T1000 (cell line): ENCODE data around the gene ZNF273.
"Not testable (repeated sequence)": the region's sequence is repeated elsewhere in the genome, so short reads cannot be mapped to it uniquely, and the experiment has no call there.

Experiments
- DNase-seq: peaks from one replicate; lab custom pipeline; 2025; ENCODE audit warnings: mixed read lengths; lab: John Stamatoyannopoulos, UW

ZNF273 gene

DNA sequence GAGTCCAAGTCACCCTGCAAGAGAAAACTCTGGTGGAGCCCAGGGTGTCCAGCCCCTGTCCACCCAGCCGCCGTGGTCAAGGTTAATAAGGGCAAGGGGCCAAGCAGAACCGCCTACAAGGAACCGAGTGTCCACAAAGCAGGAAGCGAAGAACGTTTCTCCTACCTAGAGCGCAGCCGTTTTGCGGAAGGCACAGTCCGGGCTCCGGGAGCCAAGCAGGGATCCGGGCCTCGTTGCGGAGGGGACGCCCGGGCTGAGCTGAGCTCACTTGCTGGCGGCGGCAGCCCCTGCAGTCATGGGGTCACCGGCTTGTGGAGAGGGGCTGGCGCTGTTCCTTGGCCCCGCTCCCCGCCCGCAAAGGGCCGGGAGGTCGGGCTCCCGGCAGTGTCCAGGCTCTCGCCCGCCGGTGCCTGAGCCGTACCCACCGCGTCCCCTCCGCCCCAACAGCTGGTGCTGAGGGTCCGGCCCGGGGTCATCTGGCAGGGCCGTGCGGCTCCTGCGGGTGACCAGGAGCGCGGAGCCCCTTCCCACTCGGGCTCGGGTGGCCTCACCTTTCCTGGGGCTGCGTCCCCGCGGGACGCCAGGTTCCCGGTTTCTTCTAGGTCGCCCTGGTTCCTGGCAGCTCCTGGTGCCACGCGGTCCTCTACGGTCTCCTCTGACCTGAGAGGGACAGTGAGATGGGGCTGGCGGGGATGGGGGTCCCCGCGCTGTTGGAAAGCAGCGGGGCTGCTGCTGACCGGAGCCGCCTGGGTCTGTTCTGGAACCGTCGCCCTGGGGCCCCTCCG is 14.0 kb upstream of the ZNF273 start:
- DNase-seq, result no peak

GRCh38 chr7:64889686-64890162 is 13.3 kb upstream of the ZNF273 start:
- no peak for DNase-seq

DNA sequence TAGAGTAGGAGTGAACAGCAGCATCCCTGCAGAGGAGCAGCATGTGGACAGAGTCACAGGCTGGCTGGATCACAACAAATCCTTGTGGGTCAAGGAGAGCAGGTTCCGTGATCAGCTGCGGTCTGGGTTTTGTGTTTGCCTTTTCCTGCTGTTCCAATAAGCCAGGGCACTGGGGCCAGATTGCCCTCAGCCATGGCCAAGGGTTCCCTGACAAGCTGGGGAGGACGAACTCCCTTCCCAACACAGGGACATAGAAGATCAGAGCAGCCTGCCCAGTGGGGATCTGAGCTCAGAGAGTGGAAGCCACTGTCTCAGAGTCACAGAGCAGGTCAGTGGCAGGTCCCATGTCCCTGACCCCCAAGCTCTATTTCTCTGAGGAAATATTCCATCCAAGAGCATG is 12.8 kb upstream of the ZNF273 start:
- DNase-seq, result not testable (repeated sequence)

- no peak for DNase-seq
These were observed 12.2 kb upstream of the ZNF273 start for GRCh38 chr7:64890761-64891362.

GRCh38 chr7:64891363-64892081 is 11.6 kb upstream of the ZNF273 start:
- DNase-seq, result peak; percentile 9

- DNase-seq, result no peak
These were observed 11.0 kb upstream of the ZNF273 start for GRCh38 chr7:64892116-64892515.

- DNase-seq, result no peak
These were observed 10.3 kb upstream of the ZNF273 start for GRCh38 chr7:64892666-64893309.

GRCh38 chr7:64893401-64893800 is 9.7 kb upstream of the ZNF273 start:
- no peak for DNase-seq

DNA sequence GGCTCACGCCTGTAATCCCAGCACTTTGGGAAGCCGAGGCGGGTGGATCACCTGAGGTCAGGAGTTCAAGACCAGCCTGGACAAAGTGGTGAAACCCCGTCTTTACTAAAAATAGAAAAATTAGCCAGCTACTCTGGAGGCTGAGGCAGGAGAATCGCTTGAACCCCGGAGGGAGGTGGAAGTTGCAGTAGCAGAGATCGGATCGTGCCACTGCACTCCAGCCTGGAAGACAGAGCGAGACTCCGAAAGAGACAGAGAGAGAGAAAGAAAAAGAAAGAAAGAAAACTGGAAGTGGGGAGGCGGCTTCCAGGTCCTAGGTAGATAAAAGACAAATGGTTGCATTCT is 640 bp upstream of the ZNF273 start:
- not testable (repeated sequence) for DNase-seq

DNA sequence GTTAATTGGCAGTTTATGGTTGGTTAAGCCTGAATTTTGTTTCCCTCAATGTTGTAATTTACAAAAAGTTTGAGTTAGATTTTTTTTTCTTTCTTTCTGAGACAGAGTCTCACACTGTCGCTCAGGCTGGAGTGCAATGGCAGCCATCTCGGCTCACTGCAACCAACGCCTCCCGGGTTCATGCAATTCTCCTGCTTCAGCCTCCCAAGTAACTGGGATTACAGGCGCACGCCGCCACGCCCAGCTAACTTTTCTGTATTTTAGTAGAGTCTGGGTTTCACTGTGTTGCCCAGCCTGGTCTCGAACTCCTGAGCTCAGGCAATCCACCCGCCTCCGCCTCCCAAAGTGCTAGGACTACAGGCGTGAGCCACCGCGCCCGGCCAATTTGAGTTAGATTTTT is 935 bp downstream of the ZNF273 start:
- no peak for DNase-seq

GRCh38 chr7:64905133-64905532 is 2.1 kb downstream of the ZNF273 start:
- DNase-seq, result no peak

DNA sequence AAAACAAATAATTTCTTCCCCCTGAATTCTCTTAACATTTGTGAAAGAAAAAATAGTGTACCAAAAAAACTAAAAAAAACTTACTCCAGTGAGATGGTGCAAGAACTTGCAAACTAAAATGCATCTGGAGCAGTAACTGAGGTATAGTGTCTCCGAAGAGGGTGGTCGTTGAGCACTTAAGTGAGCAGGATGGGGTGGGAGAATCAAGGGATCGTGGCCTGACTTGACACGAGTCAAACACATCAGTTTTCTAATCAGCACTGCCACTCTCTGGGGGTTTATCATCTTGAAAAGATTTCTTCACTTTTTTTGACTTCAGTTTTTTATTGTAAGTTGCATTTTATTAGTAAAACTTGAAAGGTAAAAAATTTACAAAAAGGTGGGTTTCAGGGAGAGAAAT is 2.5 kb downstream of the ZNF273 start:
- DNase-seq, result no peak

DNA sequence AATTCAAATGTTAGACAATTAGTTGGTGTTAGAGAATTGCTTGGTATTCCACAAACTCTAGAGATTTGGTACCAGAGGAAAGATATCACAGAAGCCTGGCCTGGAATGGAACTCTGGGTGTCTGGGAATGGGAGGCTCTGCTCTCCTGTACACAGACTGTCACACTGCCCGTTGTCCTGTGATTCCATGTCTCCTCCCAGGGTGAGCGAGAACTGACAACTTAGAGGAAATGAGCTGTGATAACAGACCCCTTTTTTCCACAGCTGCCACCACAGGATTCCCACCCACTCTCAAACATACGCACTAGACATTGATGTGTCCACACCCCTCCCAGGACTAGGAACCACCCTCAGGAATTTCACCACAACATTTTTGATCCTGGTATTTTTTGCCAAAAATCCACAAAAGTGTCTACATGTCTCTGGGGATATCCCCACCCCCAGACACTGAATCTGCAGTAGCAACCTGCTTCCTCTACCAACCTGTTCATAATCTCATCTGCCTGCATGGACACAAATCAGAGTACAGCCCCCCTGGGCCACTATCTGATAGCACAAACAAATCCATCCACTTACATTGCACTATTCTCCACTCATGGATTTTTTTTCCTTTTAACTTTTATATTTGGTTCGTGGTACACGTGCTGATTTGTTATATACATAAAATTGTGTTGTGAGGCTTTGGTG is 4.7 kb downstream of the ZNF273 start:
- DNase-seq, result no peak

DNA sequence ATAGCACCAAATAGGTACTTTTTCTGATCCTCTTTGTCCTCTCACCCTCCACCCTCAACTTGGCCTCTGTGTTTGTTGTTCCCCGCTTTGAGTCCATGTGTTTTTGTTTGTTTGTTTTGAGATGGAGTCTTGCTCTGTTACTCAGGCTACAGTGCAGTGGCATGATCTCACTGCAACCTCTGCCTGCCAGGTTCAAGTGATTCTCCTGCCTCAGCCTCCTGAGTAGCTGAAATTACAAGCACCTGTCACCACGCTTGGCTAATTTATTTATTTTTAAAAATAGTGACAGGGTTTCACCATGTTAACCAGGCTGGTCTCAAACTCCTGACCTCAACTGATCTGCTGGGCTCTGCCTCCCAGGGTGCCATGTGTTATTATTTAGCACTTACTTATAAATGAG is 5.3 kb downstream of the ZNF273 start:
- no peak for DNase-seq

GRCh38 chr7:64914557-64914956 is 11.5 kb downstream of the ZNF273 start:
- DNase-seq, result no peak

DNA sequence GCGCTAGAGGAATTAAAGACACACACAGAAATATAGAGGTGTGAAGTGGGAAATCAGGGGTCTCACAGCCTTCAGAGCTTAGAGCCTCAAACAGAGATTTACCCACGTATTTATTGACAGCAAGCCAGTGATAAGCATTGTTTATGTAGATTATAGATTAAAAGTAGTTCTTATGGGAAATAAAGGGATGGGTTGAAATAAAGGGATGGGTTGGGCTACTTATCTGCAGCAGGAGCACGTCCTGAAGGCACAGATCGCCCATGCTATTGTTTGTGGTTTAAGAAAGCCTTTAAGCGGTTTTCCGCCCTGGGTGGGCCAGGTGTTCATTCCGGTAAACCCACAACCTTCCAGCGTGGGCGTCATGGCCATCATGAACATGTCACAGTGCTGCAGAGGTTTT is 12.2 kb downstream of the ZNF273 start:
- not testable (repeated sequence) for DNase-seq

DNA sequence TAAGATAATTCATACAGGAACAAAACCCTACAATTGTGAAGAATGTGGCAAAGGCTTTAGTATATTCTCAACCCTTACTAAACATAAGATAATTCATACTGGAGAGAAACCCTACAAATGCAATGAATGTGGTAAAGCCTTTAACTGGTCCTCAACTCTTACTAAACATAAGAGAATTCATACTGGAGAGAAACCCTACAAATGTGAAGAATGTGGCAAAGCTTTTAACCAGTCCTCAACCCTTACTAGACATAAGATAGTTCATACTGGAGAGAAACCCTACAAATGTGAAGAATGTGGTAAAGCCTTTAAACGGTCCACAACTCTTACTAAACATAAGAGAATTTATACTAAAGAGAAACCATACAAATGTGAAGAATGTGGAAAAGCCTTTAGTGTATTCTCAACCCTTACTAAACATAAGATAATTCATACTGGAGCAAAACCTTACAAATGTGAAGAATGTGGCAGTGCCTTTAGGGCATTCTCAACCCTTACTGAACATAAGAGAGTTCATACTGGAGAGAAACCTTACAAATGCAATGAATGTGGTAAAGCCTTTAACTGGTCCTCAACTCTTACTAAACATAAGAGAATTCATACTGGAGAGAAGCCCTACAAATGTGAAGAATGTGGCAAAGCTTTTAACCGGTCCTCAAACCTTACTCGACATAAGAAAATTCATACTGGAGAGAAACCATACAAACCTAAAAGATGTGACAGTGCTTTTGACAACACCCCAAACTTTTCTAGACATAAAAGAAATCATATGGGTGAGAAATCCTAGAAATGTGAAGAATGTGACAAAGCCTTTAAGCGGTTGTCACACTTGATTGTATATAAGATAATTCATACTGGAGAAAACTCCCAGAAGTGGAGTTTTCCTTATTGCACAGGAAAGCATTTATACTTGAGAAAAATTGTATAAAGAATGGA is 25.4 kb downstream of the ZNF273 start:
- DNase-seq, result not testable (repeated sequence)

GRCh38 chr7:64934478-64934877 is 31.4 kb downstream of the ZNF273 start:
- DNase-seq, result no peak

DNA sequence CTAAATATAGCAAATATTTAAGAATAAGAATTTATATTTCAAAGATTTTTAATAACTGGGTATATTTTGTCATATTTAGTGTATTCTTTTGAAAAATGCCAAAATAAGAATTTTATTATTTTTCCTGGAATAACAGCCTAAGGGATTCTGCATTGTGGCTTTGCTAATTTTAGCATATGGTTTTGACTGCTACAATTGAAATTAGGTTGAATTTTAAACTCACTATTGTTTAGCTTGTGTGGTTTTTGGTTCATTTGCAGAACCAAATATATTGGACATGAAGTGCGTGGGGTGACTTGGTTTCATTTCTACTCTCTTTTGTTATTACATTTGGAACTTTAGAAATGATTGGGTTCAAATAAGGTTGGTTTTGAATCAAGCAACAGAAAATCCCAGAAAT is 35.5 kb downstream of the ZNF273 start:
- no peak for DNase-seq

- DNase-seq, result not testable (repeated sequence)
These were observed 36.9 kb downstream of the ZNF273 start for GRCh38 chr7:64940021-64940420.
